Immature natural killer cell (primary cell): ENCODE data around the gene EXOC3L1. TPM values are rescaled to one million over a fixed set of nuclear protein-coding genes. Genes with fewer than 3 reads are reported as not detected.

Source experiments
- DNase-seq, 3 donors: peaks; one replicate each; pipeline ENCODE4 v3.0.0; 2022; ENCODE audit warnings: mixed read lengths in 1 of 3
- H3K27ac Mint-ChIP-seq, 6 donors: one replicate each; pipeline ENCODE4 v1.8.0; 2020; ENCODE audit warnings: mixed read lengths in 6 of 6, mild to moderate bottlenecking in 5 of 6, inconsistent platforms in 4 of 6, moderate library complexity in 3 of 6
- H3K27me3 Mint-ChIP-seq, 3 donors: one replicate each; pipeline ENCODE4 v1.8.0; 2020 to 2021; ENCODE audit warnings: low read depth in 3 of 3, mild to moderate bottlenecking in 3 of 3, mixed read lengths in 3 of 3, moderate library complexity in 3 of 3, inconsistent platforms in 1 of 3
- H3K36me3 Mint-ChIP-seq, 3 donors: one replicate each; pipeline ENCODE4 v1.8.0; 2020; ENCODE audit warnings: mixed read lengths in 3 of 3, inconsistent platforms in 2 of 3, mild to moderate bottlenecking in 2 of 3
- H3K4me1 Mint-ChIP-seq, 2 donors: one replicate each; pipeline ENCODE4 v1.8.0; 2020; ENCODE audit warnings: inconsistent platforms in 2 of 2, mild to moderate bottlenecking in 2 of 2, mixed read lengths in 2 of 2, moderate library complexity in 1 of 2
- H3K4me3 Mint-ChIP-seq, 5 donors: one replicate each; pipeline ENCODE4 v1.8.0; 2020; ENCODE audit warnings: mild to moderate bottlenecking in 5 of 5, mixed read lengths in 5 of 5, inconsistent platforms in 3 of 5, moderate library complexity in 3 of 5
- H3K9me3 Mint-ChIP-seq, 6 donors: one replicate each; pipeline ENCODE4 v1.8.0; 2020; ENCODE audit warnings: mild to moderate bottlenecking in 6 of 6, mixed read lengths in 6 of 6, inconsistent platforms in 4 of 6, moderate library complexity in 3 of 6
- polyA plus RNA-seq, 3 donors: library from polyadenylated mRNA; unstranded; fragments of 300-500 nt; fragmentation: Illumina TruSeq; gene quantifications; one replicate each; pipeline ENCODE4 v1.2.3, GENCODE V29; 2021

EXOC3L1 gene
- polyA plus RNA-seq, 3 donors from 2014 or later, result not detected

GRCh38 chr16:67165121-67166078 is 24.5 kb downstream of the EXOC3L1 start:
- Mint-ChIP-seq H3K4me1 (peaks cover 21 to 31% of the 10 kb centered on the region in 2 donors), H3K27me3 (peaks cover 18 to 37% (median 30%) of the 10 kb centered on the region in 3 donors), H3K9me3 (peaks cover 0 to 4% (median 0%) of the 10 kb centered on the region in 6 donors), H3K4me3 (peak overlapping the region in 2 of 5 donors; percentile 4 to 33), H3K36me3 (no peaks in the 10 kb centered on the region), H3K27ac (no peak overlapping the region)
- no peak for DNase-seq

GRCh38 chr16:67164599-67165061 is 25.3 kb downstream of the EXOC3L1 start, which contains the start of gene HSF4:
Gene HSF4 (plus strand): TSS chr16:67164745. CDS start chr16:67164812, 67 bp downstream.
- no peak for DNase-seq
- Mint-ChIP-seq H3K4me3 (peak within 1 kb of the TSS in 4 of 5 donors; percentile 38 to 59 (median 48)), H3K9me3 (peaks cover 0 to 4% (median 0%) of the 10 kb centered on the region in 6 donors), H3K4me1 (peaks cover 19 to 30% of the 10 kb centered on the region in 2 donors), H3K27ac (no peak within 1 kb of the TSS), H3K36me3 (no peaks in the 10 kb centered on the region), H3K27me3 (peaks cover 14 to 34% (median 25%) of the 10 kb centered on the region in 3 donors)

- Mint-ChIP-seq H3K27ac (no peak overlapping the region), H3K27me3 (peaks cover 14 to 33% (median 24%) of the 10 kb centered on the region in 3 donors), H3K4me1 (peaks cover 20 to 32% of the 10 kb centered on the region in 2 donors), H3K36me3 (no peaks in the 10 kb centered on the region), H3K9me3 (peaks cover 0 to 4% (median 0%) of the 10 kb centered on the region in 6 donors), H3K4me3 (peak overlapping the region in 4 of 5 donors; percentile 38 to 59 (median 48))
- no peak for DNase-seq
These were observed 25.9 kb downstream of the EXOC3L1 start for GRCh38 chr16:67163999-67164558.

DNA sequence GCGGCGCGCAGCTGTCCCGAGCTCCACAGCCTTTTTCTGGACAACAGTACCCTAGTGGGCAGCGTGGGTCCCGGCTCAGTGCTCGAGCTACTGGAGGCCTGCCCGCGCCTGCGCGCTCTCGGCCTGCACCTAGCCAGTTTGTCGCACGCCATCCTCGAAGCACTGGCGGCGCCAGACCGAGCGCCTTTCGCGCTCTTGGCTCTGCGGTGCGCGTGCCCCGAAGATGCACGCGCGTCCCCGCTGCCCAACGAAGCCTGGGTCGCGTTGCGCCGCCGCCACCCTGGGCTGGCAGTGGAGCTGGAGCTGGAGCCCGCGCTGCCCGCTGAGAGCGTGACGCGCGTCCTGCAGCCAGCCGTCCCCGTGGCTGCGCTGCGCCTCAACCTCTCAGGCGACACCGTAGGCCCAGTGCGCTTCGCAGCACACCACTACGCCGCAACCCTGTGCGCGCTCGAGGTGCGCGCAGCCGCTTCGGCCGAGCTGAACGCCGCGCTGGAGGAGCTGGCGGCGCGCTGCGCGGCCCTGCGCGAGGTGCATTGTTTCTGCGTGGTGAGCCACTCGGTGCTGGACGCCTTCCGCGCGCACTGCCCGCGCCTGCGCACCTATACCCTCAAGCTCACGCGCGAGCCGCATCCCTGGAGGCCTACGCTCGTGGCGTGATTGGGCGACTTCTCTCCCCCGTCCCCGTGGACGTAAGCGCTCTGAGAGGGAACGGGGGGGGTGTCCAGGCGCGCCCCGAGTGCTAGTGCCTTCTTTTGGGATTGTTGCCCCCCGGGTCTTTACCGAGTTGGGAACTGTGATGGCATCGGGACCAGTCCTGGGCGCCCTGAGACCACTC is 26.6 kb downstream of the EXOC3L1 start:
- H3K36me3 Mint-ChIP-seq, result no peaks in the 10 kb centered on the region
- H3K4me3 Mint-ChIP-seq, result peak overlapping the region in 3 of 5 donors; percentile 41 to 58 (median 56)
- H3K27me3 Mint-ChIP-seq, result peaks cover 14 to 28% (median 23%) of the 10 kb centered on the region in 3 donors
- H3K9me3 Mint-ChIP-seq, result peaks cover 0 to 4% (median 0%) of the 10 kb centered on the region in 6 donors
- peaks cover 27 to 39% of the 10 kb centered on the region in 2 donors for H3K4me1 Mint-ChIP-seq
- no peak overlapping the region for H3K27ac Mint-ChIP-seq
- peak in 1 of 3 donors; percentile 23 for DNase-seq

DNA sequence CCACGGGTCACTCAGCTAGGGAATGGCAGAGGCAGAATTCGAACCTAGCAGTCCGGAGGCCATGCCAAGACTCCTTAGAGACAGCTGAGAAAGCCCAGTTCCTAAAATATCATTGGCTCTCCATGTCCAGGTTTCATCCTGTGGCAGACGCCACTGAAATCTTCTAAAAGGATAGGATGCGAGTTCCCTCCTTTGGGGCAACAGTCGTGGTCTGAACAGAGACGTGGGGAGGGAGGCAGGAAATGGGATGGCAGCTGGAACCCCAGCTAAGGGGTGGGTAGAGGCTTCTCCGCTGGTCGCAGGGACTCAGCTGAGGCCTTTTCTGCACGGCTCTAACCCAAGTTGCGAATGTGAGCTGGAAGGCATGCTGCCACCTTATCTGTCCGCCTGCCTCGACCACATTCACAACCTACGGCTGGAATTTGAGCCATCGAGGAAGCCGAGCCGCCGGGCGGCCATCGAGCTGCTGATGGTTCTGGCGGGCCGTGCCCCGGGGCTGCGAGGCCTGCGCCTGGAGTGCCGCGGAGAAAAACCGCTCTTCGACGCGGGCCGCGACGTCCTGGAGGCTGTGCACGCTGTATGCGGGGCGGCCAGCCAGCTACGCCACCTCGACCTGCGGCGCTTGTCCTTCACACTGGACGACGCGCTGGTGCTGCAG is 27.3 kb downstream of the EXOC3L1 start:
- peaks cover 30 to 45% of the 10 kb centered on the region in 2 donors for H3K4me1 Mint-ChIP-seq
- peak overlapping the region; percentile 21 to 66 (median 47) for H3K4me3 Mint-ChIP-seq
- H3K36me3 Mint-ChIP-seq, result no peaks in the 10 kb centered on the region
- H3K27me3 Mint-ChIP-seq, result peaks cover 15 to 23% (median 21%) of the 10 kb centered on the region in 3 donors
- DNase-seq, result no peak
- H3K27ac Mint-ChIP-seq, result no peak overlapping the region
- H3K9me3 Mint-ChIP-seq, result peaks cover 0 to 4% (median 0%) of the 10 kb centered on the region in 6 donors

GRCh38 chr16:67161595-67162058 is 28.3 kb downstream of the EXOC3L1 start:
- Mint-ChIP-seq H3K27ac (no peak overlapping the region), H3K36me3 (no peaks in the 10 kb centered on the region), H3K27me3 (peaks cover 16 to 20% (median 17%) of the 10 kb centered on the region in 3 donors), H3K9me3 (peaks cover 0 to 2% (median 0%) of the 10 kb centered on the region in 6 donors), H3K4me3 (peak overlapping the region; percentile 38 to 91 (median 48)), H3K4me1 (peaks cover 38 to 46% of the 10 kb centered on the region in 2 donors)
- no peak for DNase-seq

DNA sequence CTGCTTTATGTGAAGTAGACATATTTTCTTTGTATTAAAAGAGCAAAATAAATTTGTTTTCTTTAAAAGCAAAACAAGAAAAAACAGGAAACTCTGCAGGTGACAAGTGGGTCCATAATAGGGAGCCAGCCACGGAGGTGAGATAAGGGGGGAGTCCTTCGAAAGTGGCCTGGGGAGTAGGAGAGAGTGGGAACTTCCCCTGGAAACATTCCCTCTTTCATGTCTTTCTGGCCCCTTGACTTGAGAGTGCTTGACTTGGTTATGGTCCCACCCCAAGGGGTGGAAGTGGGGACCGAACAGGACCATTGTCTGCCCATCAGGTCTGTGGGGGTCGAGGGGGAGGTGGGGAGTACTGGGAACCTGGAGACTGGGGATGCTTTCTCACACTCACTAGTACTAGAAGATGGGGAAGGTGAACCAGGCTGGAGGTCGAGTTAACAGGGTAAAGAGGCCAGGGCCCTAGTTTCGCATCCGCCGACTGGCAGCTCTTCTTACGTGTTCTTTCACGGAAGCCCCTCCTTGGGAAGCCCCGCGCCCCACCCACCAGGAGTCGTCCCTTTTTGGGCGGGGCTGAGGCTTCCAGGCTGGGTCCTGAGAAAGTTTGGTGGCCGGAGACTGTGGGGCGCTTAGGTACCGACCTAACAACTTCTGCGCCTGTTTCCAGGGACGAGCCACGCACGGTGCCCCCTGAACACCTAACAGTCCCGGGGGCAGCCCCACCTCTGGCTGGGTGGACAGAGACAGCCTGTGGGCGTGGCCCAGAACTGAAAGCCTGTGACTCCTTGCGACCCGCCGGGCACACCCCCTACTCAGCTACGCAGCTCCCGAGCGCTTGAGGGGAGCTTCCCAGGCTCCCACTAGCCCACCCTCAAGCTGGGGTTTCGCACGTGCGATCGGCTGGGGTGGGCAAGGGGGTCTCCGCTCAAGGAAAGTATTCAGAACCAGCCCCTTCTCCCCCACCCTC is 31.0 kb downstream of the EXOC3L1 start:
- DNase-seq, result peak; percentile 47 to 51 (median 51)
- Mint-ChIP-seq H3K36me3 (no peaks in the 10 kb centered on the region), H3K9me3 (peaks cover 0 to 2% (median 0%) of the 10 kb centered on the region in 6 donors), H3K4me3 (peak overlapping the region; percentile 88 to 91 (median 89)), H3K4me1 (peaks cover 38 to 43% of the 10 kb centered on the region in 2 donors), H3K27me3 (peaks cover 10 to 18% (median 14%) of the 10 kb centered on the region in 3 donors), H3K27ac (peak overlapping the region; percentile 68 to 92 (median 80))

DNA sequence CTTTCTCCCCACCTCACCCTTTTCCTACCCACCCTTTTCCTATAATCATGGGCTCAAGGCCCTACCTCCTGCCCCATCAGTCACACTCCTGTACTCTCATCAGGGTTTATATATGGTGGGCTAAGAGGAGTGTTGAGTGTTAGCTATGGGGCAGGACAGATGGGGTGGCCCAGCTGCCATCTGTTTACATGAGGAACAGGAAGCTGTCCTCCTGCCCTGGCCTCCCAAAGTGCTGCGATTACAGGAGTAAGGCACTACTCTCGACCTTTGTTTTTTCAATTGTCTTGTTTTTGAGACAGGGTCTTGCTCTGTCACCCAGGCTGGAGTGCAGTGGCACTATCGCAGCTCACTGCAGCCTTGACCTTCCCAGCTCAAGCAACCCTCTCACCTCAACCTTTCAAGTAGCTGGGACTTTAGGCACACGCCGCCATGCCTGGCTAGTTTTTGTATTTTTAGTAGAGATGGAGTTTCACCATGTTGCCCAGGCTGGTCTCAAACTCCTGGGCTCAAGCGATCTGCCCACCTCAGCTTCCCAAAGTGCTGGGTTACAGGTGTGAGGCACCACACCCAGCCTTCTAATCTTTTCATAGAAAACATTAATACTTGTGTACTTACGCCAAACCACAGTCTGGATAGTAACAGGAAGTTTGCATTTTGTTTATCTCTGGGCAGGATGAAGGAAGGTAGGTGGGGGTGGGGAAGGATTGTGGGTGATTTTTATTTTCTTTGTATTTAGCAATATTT is 31.9 kb downstream of the EXOC3L1 start:
- peaks cover 10 to 18% (median 14%) of the 10 kb centered on the region in 3 donors for H3K27me3 Mint-ChIP-seq
- H3K4me3 Mint-ChIP-seq, result peak overlapping the region; percentile 88 to 91 (median 89)
- DNase-seq, result no peak
- peaks cover 0 to 2% (median 0%) of the 10 kb centered on the region in 6 donors for H3K9me3 Mint-ChIP-seq
- peak overlapping the region; percentile 68 to 92 (median 78) for H3K27ac Mint-ChIP-seq
- H3K4me1 Mint-ChIP-seq, result peaks cover 38 to 40% of the 10 kb centered on the region in 2 donors
- no peaks in the 10 kb centered on the region for H3K36me3 Mint-ChIP-seq

GRCh38 chr16:67157106-67157748 is 32.7 kb downstream of the EXOC3L1 start:
- Mint-ChIP-seq H3K9me3 (peaks cover 0 to 2% (median 0%) of the 10 kb centered on the region in 6 donors), H3K36me3 (no peaks in the 10 kb centered on the region), H3K4me3 (peak overlapping the region; percentile 31 to 53 (median 39)), H3K27ac (peak overlapping the region in 2 of 6 donors; percentile 6 to 68), H3K27me3 (peaks cover 10 to 11% (median 11%) of the 10 kb centered on the region in 3 donors), H3K4me1 (peaks cover 34 to 38% of the 10 kb centered on the region in 2 donors)
- DNase-seq, result no peak

GRCh38 chr16:67156143-67156844 is 33.6 kb downstream of the EXOC3L1 start:
- no peak for DNase-seq
- H3K4me3 Mint-ChIP-seq, result no peak overlapping the region
- H3K36me3 Mint-ChIP-seq, result no peaks in the 10 kb centered on the region
- peaks cover 33 to 36% of the 10 kb centered on the region in 2 donors for H3K4me1 Mint-ChIP-seq
- H3K27me3 Mint-ChIP-seq, result peaks cover 10 to 13% (median 10%) of the 10 kb centered on the region in 3 donors
- H3K9me3 Mint-ChIP-seq, result peaks cover 0 to 2% (median 0%) of the 10 kb centered on the region in 6 donors
- H3K27ac Mint-ChIP-seq, result no peak overlapping the region
